H1 (cell line): Measurements from ENCODE around the gene DNAJB12. TPM values are rescaled to one million over a fixed set of nuclear protein-coding genes. Genes with fewer than 3 reads are reported as not detected.

Experiments
- CTCF ChIA-PET: fragments of 300-600 bp; sonication (Branson Sonifier 250); formaldehyde crosslinking; loops from one replicate; lab custom pipeline; 2021; ENCODE audit not compliant: partially characterized antibody; lab: Charles Lee
- POLR2A ChIA-PET: fragments of 300-600 bp; sonication (Branson Sonifier 250); formaldehyde crosslinking; loops from one replicate; lab custom pipeline; 2021; ENCODE audit warnings: inconsistent platforms; ENCODE audit not compliant: partially characterized antibody; lab: Charles Lee
- DNase-seq, 2 experiments: peaks; one replicate each; pipeline versions ENCODE4 v3.0.0 to v3.0.0-alpha.2; 2010 to 2022; ENCODE audit warnings: low spot score in 2 of 2, low read depth in 1 of 2, mixed read lengths in 1 of 2
- FAIRE-seq: peaks from 2 replicates; lab custom pipeline; 2011; peaks lifted over from hg19 to GRCh38; lab: Jason Lieb, UNC
- H2AFZ ChIP-seq: 2 replicates; pipeline ENCODE4 v1.8.1; 2012; ENCODE audit warnings: low read length, inconsistent platforms
- H2AK5ac ChIP-seq: 2 replicates; pipeline ENCODE4 v1.6.1; 2013; ENCODE audit warnings: low read depth, low read length
- H2BK120ac ChIP-seq: replicated peaks from 2 replicates; pipeline ENCODE3; 2013; ENCODE audit warnings: low read depth, low read length, inconsistent platforms
- H2BK12ac ChIP-seq: 2 replicates; pipeline ENCODE4 v1.6.1; 2013; ENCODE audit warnings: low read depth, low read length
- H2BK15ac ChIP-seq: 2 replicates; pipeline ENCODE4 v1.6.1; 2013; ENCODE audit warnings: low read length
- H2BK20ac ChIP-seq: 2 replicates; pipeline ENCODE4 v1.6.1; 2013; ENCODE audit warnings: low read length
- H2BK5ac ChIP-seq: 2 replicates; pipeline ENCODE4 v1.6.1; 2013; ENCODE audit warnings: low read depth, low read length
- H3K14ac ChIP-seq: 2 replicates; pipeline ENCODE4 v1.6.1; 2013; ENCODE audit warnings: inconsistent platforms; ENCODE audit not compliant: insufficient read length
- H3K18ac ChIP-seq: 2 replicates; pipeline ENCODE4 v1.6.1; 2013; ENCODE audit warnings: low read length; ENCODE audit errors: extremely low read depth
- H3K23ac ChIP-seq: 2 replicates; pipeline ENCODE4 v1.6.1; 2013; ENCODE audit warnings: inconsistent platforms; ENCODE audit not compliant: insufficient read length
- H3K23me2 ChIP-seq: 2 replicates; pipeline ENCODE4 v1.6.1; 2013; ENCODE audit warnings: low read depth, low read length
- H3K27ac ChIP-seq: 2 replicates; pipeline ENCODE4 v1.6.1; 2011; ENCODE audit warnings: low read depth, low read length, inconsistent platforms
- H3K27me3 ChIP-seq, 4 experiments: replicated peaks in 1 of 4; 1 replicate in 1 of 4; 2 replicates in 3 of 4; pipeline versions ENCODE4 v1.6.1 to v1.8.1; 2011 to 2013; ENCODE audit warnings: low read length in 3 of 4, mild to moderate bottlenecking in 3 of 4, inconsistent platforms in 2 of 4, mixed read lengths in 2 of 4, moderate library complexity in 1 of 4; ENCODE audit not compliant: control insufficient read depth in 3 of 4, insufficient read depth in 3 of 4; ENCODE audit errors: extremely low read depth in 1 of 4
- H3K36me3 ChIP-seq, 4 experiments: 2 replicates each; pipeline versions ENCODE4 v1.6.1 to v1.8.1; 2011 to 2013; ENCODE audit warnings: mild to moderate bottlenecking in 4 of 4, low read length in 3 of 4, moderate library complexity in 2 of 4, control low read depth in 1 of 4, inconsistent platforms in 1 of 4; ENCODE audit not compliant: insufficient read depth in 4 of 4, control insufficient read depth in 2 of 4
- H3K4ac ChIP-seq: replicated peaks from 2 replicates; pipeline ENCODE3; 2013; ENCODE audit warnings: low read length, low read depth, mixed read lengths, inconsistent platforms; ENCODE audit not compliant: insufficient read length
- H3K4me1 ChIP-seq, 4 experiments: replicated peaks in 1 of 4; 1 replicate in 1 of 4; 2 replicates in 3 of 4; pipeline versions ENCODE4 v1.6.1 to v1.8.1; 2011 to 2013; ENCODE audit warnings: low read length in 3 of 4, inconsistent platforms in 2 of 4, mixed read lengths in 1 of 4; ENCODE audit not compliant: insufficient read depth in 4 of 4, control insufficient read depth in 3 of 4
- H3K4me2 ChIP-seq, 2 experiments: 2 replicates each; pipeline versions ENCODE4 v1.6.1 to v1.8.1; 2011 to 2013; ENCODE audit warnings: low read depth in 2 of 2, low read length in 2 of 2, control low read depth in 1 of 2, inconsistent platforms in 1 of 2, mild to moderate bottlenecking in 1 of 2; ENCODE audit not compliant: insufficient read depth in 1 of 2
- H3K4me3 ChIP-seq, 4 experiments: fragments of 200-600, 300-600 bp in 1 of 4; sonication (generic), shearing (Covaris generic), sonication (Bioruptor Twin) in 1 of 4; 2 replicates each; pipeline versions ENCODE4 v1.5.1 to v1.8.1; 2011 to 2016; ENCODE audit warnings: low read length in 4 of 4, low read depth in 3 of 4, control low read depth in 2 of 4, inconsistent platforms in 2 of 4, mild to moderate bottlenecking in 2 of 4, mixed read lengths in 1 of 4, moderate library complexity in 1 of 4; ENCODE audit not compliant: insufficient read depth in 2 of 4; ENCODE audit errors: extremely low read depth in 1 of 4
- H3K56ac ChIP-seq: replicated peaks from 2 replicates; pipeline ENCODE3; 2013; ENCODE audit warnings: low read depth, mild to moderate bottlenecking, mixed read lengths, low read length, inconsistent platforms; ENCODE audit not compliant: insufficient read length
- H3K79me1 ChIP-seq: 2 replicates; pipeline ENCODE4 v1.6.1; 2013; ENCODE audit warnings: low read depth, low read length, control low read depth
- H3K79me2 ChIP-seq, 2 experiments: 2 replicates each; pipeline versions ENCODE4 v1.6.1 to v1.8.1; 2012 to 2013; ENCODE audit warnings: low read length in 2 of 2, mild to moderate bottlenecking in 2 of 2, inconsistent platforms in 1 of 2; ENCODE audit not compliant: insufficient read depth in 2 of 2, control insufficient read depth in 1 of 2
- H3K9ac ChIP-seq, 4 experiments: replicated peaks in 1 of 4; 1 replicate in 1 of 4; 2 replicates in 3 of 4; pipeline versions ENCODE4 v1.6.1 to v1.8.1; 2011 to 2013; ENCODE audit warnings: low read depth in 3 of 4, low read length in 3 of 4, control low read depth in 2 of 4, mild to moderate bottlenecking in 2 of 4, moderate library complexity in 2 of 4, inconsistent platforms in 1 of 4; ENCODE audit errors: extremely low read depth in 1 of 4
- H3K9me3 ChIP-seq, 2 experiments: 2 replicates each; pipeline versions ENCODE4 v1.6.1 to v1.8.1; 2012 to 2013; ENCODE audit warnings: mild to moderate bottlenecking in 2 of 2, moderate library complexity in 2 of 2, control low read depth in 1 of 2, inconsistent platforms in 1 of 2, low read depth in 1 of 2, low read length in 1 of 2, mixed read lengths in 1 of 2; ENCODE audit not compliant: insufficient read depth in 2 of 2
- H4K20me1 ChIP-seq, 2 experiments: replicated peaks in 1 of 2; 2 replicates each; pipeline versions ENCODE3 to v1.8.1; 2011 to 2013; ENCODE audit warnings: inconsistent platforms in 2 of 2, low read length in 2 of 2, mild to moderate bottlenecking in 1 of 2; ENCODE audit not compliant: insufficient read depth in 2 of 2, control insufficient read depth in 1 of 2
- H4K5ac ChIP-seq: 2 replicates; pipeline ENCODE4 v1.6.1; 2013; ENCODE audit warnings: low read length, low read depth, mixed read lengths, inconsistent platforms; ENCODE audit not compliant: insufficient read length
- H4K8ac ChIP-seq: 2 replicates; pipeline ENCODE4 v1.8.0; 2013; ENCODE audit warnings: mild to moderate bottlenecking, moderate library complexity, low read length, inconsistent platforms; ENCODE audit not compliant: insufficient read depth; ENCODE audit errors: extremely low read depth
- H4K91ac ChIP-seq: replicated peaks from 2 replicates; pipeline ENCODE3; 2013; ENCODE audit warnings: low read length, mixed read lengths, inconsistent platforms; ENCODE audit not compliant: insufficient read length
- CEBPB ChIP-seq: IDR thresholded peaks from 2 replicates; pipeline ENCODE4 v1.6.1; 2012; ENCODE audit warnings: low read depth, low read length
- CREB1 ChIP-seq: IDR thresholded peaks from 2 replicates; pipeline ENCODE4 v1.6.1; 2012; ENCODE audit warnings: inconsistent platforms
- EGR1 ChIP-seq: IDR thresholded peaks from 2 replicates; pipeline ENCODE4 v1.6.1; 2011; ENCODE audit warnings: low read depth, low read length, borderline replicate concordance
- EP300 ChIP-seq, 2 experiments: IDR thresholded peaks; 1 replicate in 1 of 2; 2 replicates in 1 of 2; pipeline ENCODE4 v1.6.1; 2011 to 2012; ENCODE audit warnings: low read depth in 2 of 2, low read length in 2 of 2, mild to moderate bottlenecking in 2 of 2, borderline replicate concordance in 1 of 2, inconsistent platforms in 1 of 2, moderate library complexity in 1 of 2
- HDAC2 ChIP-seq, 2 experiments: fragments of 300-600 bp in 1 of 2; sonication (generic) in 1 of 2; IDR thresholded peaks; 2 replicates each; pipeline ENCODE4 v1.6.1; 2011 to 2012; ENCODE audit warnings: low read depth in 2 of 2, low read length in 2 of 2, mild to moderate bottlenecking in 2 of 2, moderate library complexity in 2 of 2, borderline replicate concordance in 1 of 2, inconsistent platforms in 1 of 2
- JUN ChIP-seq: IDR thresholded peaks from 2 replicates; pipeline ENCODE4 v1.6.1; 2011; ENCODE audit warnings: low read depth, mild to moderate bottlenecking, improper control_type of control experiment, low read length
- POU5F1 ChIP-seq: IDR thresholded peaks from 2 replicates; pipeline ENCODE4 v1.6.1; 2011; ENCODE audit warnings: low read depth, mild to moderate bottlenecking, low read length, moderate library complexity
- RBBP5 ChIP-seq: IDR thresholded peaks from 2 replicates; pipeline ENCODE4 v1.7.1; 2012; ENCODE audit warnings: low read depth, mild to moderate bottlenecking, inconsistent platforms, low read length, moderate library complexity, borderline replicate concordance
- SIX5 ChIP-seq: IDR thresholded peaks from 2 replicates; pipeline ENCODE4 v1.6.1; 2011; ENCODE audit warnings: mild to moderate bottlenecking, low read depth, low read length
- SP1 ChIP-seq: IDR thresholded peaks from 2 replicates; pipeline ENCODE4 v1.6.1; 2011; ENCODE audit warnings: low read depth, low read length
- SP2 ChIP-seq: IDR thresholded peaks from 2 replicates; pipeline ENCODE4 v1.6.1; 2012; ENCODE audit warnings: mild to moderate bottlenecking, low read length, inconsistent platforms
- ZNF274 ChIP-seq: IDR thresholded peaks from 2 replicates; pipeline ENCODE4 v1.7.0; 2012; ENCODE audit warnings: low read length, borderline replicate concordance; ENCODE audit errors: extremely low read depth
- WGBS, 2 experiments: shearing (Covaris generic) in 1 of 2; methylation state at CpG; one replicate each; pipeline versions ENCODE4 v1.1.6 to v1.1.7; 2013 to 2015; ENCODE audit warnings: low lambda C conversion rate in 2 of 2, mixed read lengths in 2 of 2, inconsistent platforms in 1 of 2, low coverage in 1 of 2, missing lambda C conversion rate in 1 of 2; ENCODE audit not compliant: insufficient replicate concordance in 2 of 2, insufficient coverage in 1 of 2, insufficient read length in 1 of 2; ENCODE audit errors: extremely low coverage in 1 of 2, missing lambda C conversion rate in 1 of 2; 5-methylcytosine and 5-hydroxymethylcytosine counted together
- polyA plus RNA-seq, 7 experiments: library from polyadenylated mRNA; depleted of rRNA in 3 of 7; stranded (reverse) in 5 of 7; unstranded in 2 of 7; fragments of >200 nt in 5 of 7; fragments of 200-250 nt in 2 of 7; gene quantifications; 1 replicate in 5 of 7; 2 replicates in 1 of 7; 4 replicates in 1 of 7; pipeline versions ENCODE4 v1.2.1 to v1.2.3, GENCODE V29; 2011 to 2013; ENCODE audit warnings: missing spikeins in 2 of 7, mixed read lengths in 2 of 7
- total RNA-seq: library from RNA; stranded (reverse); fragmentation: NEBNext Ultra II Directional; extraction: Animal tissue kit (Norgen Biotek cat#: 25700); gene quantifications from 2 replicates; pipeline ENCODE4 v1.2.1, GENCODE V29; 2021

The DNAJB12 gene
- total and polyA plus RNA-seq, 2 of the 8 experiments (the other 6 are each of a cell fraction or from before 2014, with no cell fraction given), result 10.8 to 20.5 TPM

GRCh38 chr10:72389716-72390115, 35.0 kb upstream of the DNAJB12 start:
- Histone ChIP-seq H4K91ac (no peak overlapping the region), H3K23me2 (no peaks in the 10 kb centered on the region), H4K5ac (no peak overlapping the region), H3K4me3 (no peak overlapping the region), H2BK15ac (no peak overlapping the region), H3K4me1 (peaks cover 0 to 5% (median 3%) of the 10 kb centered on the region in 4 experiments; a peak in 3 of 7 replicates), H3K79me1 (no peaks in the 10 kb centered on the region), H3K9ac (no peak overlapping the region), H3K23ac (no peak overlapping the region), H4K8ac (no peak overlapping the region), H2AK5ac (no peak overlapping the region), H3K27me3 (no peaks in the 10 kb centered on the region), H2BK5ac (no peak overlapping the region), H3K9me3 (no peaks in the 10 kb centered on the region), H3K18ac (no peak overlapping the region), H2BK12ac (no peak overlapping the region), H2BK120ac (no peak overlapping the region), H3K79me2 (no peaks in the 10 kb centered on the region), H3K4me2 (no peak overlapping the region), H2BK20ac (no peak overlapping the region), H4K20me1 (no peaks in the 10 kb centered on the region), H3K56ac (no peak overlapping the region), H3K36me3 (no peaks in the 10 kb centered on the region), H3K27ac (no peak overlapping the region), H3K4ac (no peak overlapping the region), H2AFZ (no peak overlapping the region), H3K14ac (no peak overlapping the region)
- 92% methylated on average over 5 of the region's 5 CpGs; no CpG with 5 or more reads in 1 of the 2 experiments for WGBS, 2 experiments
- CTCF ChIA-PET, result interaction anchor here (2.1 kb wide), 1 partner anchor 14 kb away, joined by 9 read pairs; no protein-coding TSS in a partner anchor
- POLR2A ChIA-PET, result no interaction called here
- DNase-seq, result no peak
- TF ChIP-seq SIX5, result no peak
- no peak for TF ChIP-seq RBBP5
- TF ChIP-seq SP1, result no peak
- TF ChIP-seq JUN, result no peak
- no peak for TF ChIP-seq CREB1
- TF ChIP-seq HDAC2 (IDR thresholded peaks at IDR 0.05; ENCODE audit: borderline replicate concordance in 1 of 2, low read depth in 2 of 2, low read length in 2 of 2), result no peak
- TF ChIP-seq ZNF274, result no peak
- TF ChIP-seq EGR1, result no peak
- no peak for TF ChIP-seq EP300 (IDR thresholded peaks at IDR 0.05; ENCODE audit: borderline replicate concordance in 1 of 2, low read depth in 2 of 2, low read length in 2 of 2)
- TF ChIP-seq POU5F1, result no peak
- no peak for TF ChIP-seq SP2
- no peak for TF ChIP-seq CEBPB
- FAIRE-seq, result no peak
